Stimulated activated CD4-positive, alpha-beta T cell treated with anti-CD3 and anti-CD28 coated beads, Interleukin-15, amount 100 ng/mL, for 1 hour (primary cell): ENCODE measurements around the gene TUFT1.

Experiments
- DNase-seq, 2 donors: peaks; one replicate each; pipeline ENCODE4 v3.0.0-alpha.2; 2020; ENCODE audit warnings: low read depth in 1 of 2, low spot score in 1 of 2

The TUFT1 gene

DNA sequence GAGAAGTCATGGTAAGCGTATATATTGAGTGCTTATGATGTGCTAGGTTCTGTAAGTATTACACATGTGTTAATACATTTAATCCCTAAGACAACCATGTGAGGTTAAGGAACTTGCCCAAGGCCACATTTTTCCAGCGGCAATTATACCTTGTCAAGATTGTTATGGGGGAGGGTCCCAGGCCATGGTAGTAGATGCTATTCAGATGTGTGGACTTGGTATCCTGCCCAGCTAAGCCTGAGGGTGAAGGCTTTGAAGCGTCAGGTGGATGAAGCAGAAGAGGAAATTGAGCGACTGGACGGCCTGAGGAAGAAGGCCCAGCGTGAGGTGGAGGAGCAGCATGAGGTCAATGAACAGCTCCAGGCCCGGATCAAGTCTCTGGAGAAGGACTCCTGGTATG lies 3.6 kb upstream of the TUFT1 start:
- no peak for DNase-seq

- no peak for DNase-seq
These were observed 3.0 kb upstream of the TUFT1 start for GRCh38 chr1:151537112-151537511.

DNA sequence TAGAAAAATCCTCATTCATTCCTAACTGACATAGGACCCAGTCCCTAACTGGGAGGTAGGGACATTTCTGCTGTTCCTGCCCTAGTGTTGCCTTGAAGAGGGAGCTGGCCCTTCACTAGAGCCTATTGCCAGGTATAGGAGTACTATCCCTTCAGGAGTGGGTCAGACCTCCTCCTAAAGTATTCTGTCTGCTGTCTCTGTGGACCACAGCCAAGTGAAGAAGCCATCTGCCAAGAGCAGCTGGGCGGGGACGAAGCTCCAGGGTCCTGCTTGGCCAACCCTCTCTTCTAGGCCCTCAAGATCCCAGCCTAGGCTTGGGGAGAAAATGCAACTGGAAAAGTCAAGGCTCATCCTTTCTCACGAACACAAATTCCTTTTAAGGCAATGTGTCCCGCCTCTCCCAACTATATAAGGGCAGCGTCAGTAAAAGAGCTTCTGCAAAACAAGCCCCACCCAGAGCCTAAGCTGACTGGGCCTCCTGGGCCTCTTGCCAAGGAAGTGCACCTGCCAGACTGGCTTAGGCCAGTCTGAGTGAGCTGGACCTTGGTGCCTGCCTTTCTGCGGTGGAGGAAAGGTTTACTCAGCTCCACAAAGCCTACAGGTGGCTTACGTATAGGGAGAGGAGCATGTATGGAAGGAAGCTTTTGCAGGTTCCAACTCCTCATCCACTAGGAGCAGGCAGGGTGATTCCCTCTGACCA lies 638 bp upstream of the TUFT1 start:
- DNase-seq, result no peak

DNA sequence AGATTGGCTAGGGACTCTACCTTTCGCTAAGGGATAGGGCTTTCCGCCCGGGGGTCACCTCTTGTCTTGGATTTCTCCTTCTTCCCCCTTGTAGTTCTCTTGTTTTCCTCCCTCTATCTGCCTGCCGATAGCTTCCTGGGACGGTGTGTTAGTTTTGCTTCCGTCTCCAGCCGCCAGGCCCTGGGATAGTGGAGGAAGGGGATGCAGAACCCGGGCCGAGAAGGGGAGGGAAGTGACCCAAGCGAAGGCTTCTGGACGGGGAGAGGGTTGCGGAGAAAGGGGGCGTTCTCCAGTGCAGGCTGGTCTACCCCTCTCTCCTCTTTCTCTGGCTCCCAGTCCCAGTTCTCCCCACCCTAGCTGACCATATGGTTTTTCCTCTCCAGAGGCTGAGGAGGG lies 871 bp downstream of the TUFT1 start:
- no peak for DNase-seq

GRCh38 chr1:151541752-151542151 lies 1.6 kb downstream of the TUFT1 start:
- no peak for DNase-seq

GRCh38 chr1:151542710-151543129 lies 2.6 kb downstream of the TUFT1 start:
- no peak for DNase-seq

DNA sequence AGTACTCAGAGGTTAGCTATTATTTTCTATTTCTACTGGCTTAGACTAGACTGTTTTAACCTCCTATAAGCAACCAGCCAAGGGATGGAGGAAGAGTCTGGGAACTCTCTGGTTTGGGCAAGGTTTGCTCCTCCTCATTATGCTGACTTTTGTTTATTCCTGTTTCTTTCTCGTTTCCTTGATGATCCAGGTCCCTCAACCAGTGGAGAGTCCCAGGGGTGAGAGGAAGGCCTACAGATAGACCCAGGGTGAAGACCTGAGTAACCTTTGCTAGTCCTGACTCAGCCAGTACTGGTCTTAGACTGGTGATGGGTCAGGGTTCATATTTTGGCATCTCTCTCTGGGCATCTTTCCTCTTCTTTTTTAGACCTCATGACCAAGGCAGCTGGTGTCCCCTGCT lies 5.4 kb downstream of the TUFT1 start:
- DNase-seq, result no peak

DNA sequence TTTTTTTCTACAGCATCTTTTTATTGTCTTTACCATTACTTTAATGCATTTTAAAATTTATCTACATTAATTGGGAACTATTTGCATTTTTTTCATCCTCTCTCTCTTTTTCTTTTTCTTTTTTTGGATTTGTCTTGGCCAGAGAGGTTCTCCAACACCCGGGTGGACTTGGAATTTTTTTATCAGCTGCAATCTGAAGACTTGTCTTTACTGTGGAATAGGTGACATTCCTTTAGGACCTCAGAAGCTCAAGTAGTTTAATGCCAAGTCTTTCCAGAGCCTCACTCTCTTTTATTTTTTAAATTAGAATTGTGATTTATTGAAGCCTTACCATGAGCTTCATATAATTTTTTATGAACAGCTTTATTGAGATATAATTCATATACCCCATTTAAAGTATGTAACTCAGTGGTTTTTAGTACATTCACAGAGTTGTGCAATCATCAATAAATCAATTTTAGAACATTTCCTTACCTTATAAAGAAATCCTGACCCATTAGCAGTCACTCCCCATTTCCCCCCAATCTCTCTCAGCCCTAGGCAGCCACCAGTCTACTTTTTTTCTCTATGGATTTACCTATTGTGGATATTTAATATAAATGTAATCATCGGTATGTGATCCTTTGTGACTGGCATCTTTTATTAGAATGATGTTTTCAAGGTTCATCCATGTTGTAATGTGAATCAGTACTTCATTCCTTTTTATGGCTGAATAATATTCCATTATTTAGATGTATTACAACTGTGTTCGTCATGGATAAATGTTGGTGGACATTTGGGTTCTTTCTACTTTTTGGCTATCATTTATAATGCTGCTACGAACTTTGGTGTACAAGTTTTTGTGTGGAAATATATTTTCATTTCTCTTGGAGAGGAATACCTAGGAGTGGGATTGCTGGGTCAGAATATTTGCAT lies 6.2 kb downstream of the TUFT1 start:
- DNase-seq, result no peak

GRCh38 chr1:151547119-151547899 lies 7.2 kb downstream of the TUFT1 start:
- no peak for DNase-seq

DNA sequence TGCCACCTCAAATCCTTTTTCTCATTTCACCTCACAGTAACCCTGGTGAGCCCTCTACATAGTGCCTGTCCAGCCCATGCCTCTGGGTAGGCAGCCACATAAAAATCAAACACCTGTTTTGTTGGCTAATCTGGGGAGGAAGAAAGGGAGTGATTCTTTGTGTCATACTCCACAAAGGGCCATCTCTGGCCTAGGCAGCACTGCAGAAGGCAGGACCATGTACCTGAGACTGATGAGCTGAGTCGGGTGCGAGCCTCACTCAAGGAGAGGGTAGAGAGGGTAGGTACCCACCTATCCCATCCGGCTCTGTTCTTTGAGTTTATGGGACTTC lies 7.8 kb downstream of the TUFT1 start:
- no peak for DNase-seq

DNA sequence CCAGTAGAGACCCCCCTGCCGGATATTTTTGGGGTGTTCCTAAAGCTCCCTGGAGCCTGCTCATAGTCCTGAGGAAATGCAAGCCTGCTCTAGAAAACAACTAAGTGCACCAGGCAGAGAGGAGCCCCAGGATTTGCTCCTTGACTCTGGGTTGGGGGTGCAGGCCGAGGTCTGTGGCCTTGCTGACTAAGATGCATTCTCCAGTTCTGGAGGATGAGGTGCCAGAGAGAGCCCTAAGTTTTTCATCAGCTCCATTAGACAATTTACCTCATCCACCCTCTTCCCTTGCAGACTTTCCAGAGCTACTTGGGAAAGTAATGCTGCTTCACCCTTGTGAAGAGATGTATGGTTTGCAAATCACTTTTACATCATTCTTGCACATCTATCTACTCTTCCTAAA lies 9.1 kb downstream of the TUFT1 start:
- no peak for DNase-seq

DNA sequence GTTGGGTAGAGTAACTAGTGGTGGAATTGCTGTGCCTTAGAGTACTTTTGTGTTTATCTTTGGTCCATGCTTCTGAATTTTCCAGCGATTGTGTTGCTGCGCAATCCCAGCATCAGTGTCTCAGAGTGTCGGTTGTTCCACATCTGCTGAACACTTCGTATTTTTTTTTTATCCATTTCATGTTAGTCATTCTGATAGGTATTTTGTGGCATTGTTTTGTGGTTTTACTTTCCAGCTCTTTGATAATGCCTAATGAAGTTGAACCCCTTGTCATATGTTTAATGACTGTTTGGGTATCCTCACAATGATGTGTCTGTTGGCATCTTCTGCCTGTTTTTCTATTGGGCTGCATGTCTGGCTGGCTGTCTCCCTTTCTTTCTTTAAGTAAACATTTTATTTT lies 13.6 kb downstream of the TUFT1 start:
- no peak for DNase-seq

DNA sequence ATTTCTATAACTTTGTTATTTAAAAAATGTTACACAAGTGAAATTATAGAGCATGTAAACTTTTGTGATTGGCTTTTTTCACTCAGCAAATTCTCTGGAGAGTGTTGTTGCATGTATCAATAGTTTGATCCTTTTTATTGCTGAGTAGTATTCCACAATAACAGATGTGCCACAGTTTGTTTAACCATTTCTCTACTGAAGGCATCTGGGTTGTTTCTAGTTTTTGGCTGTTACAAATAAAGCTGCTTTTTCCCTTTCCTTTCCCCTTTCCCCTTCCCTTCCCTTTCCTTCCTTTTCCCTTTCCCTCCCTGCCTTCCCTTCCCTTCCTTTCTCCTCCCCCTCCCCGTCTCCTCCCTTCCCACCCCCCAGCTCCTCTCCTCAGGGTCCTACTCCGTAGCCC lies 15.9 kb downstream of the TUFT1 start:
- no peak for DNase-seq

DNA sequence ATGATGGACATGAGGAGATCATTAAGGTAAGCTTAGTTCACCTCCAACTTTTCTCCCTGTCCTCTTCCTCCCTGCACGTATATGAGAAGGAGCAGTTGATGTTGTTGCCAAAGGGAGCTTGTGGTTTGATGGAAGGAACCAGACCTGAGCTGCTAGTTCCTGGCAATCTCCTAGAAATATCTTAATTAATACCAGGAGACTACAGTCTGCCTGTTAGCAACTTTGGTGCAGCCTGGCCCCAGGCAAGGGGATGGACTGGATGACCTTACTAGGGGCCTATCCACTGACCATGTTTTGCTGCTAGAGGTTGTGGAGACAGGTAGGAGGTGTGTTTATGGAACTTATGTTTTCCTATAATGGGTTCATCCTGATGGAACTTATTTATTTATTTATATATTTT lies 22.6 kb downstream of the TUFT1 start:
- no peak for DNase-seq

DNA sequence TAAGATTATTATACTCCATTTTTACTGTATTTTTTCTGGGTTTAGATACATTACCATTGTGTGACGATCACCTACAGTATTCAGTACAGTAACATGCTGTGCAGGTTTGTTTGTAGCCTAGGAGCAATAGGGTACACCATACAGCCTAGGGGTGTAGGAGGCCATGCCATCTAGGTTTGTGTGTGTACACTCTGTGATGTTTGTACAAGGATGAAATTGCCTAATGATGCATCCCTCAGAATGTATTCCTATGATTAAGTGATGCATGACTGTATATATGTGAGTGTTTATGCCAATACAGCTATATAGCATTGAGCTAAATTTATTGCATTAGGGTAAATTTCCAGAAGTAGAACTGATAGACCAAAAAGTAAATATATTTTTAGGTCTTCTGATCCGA lies 23.3 kb downstream of the TUFT1 start:
- no peak for DNase-seq

GRCh38 chr1:151565502-151566189 lies 25.5 kb downstream of the TUFT1 start:
- no peak for DNase-seq

DNA sequence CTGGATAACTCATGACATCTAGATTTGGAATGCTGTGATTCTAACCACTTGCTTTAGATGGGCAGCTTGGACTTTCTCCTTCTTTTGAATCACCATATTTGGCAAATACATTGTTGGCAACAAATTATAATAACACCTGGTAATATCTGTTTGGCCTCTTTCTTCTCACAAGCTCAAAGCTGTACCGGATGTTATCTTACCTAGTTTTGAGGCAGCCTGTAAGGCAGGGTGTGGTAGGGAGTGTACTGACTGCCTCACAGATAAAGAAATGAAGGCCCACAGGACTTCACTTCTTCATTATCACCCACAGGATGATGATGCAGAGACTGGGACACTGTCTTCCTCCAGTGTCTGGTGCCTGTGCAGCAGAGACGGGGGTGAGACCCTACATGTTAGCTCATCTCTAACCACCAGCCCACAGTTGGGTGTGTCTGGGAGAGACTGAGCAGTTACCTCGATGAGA lies 28.5 kb downstream of the TUFT1 start:
- DNase-seq, result no peak

- DNase-seq, result no peak
These were observed 30.7 kb downstream of the TUFT1 start for GRCh38 chr1:151570819-151571218.

DNA sequence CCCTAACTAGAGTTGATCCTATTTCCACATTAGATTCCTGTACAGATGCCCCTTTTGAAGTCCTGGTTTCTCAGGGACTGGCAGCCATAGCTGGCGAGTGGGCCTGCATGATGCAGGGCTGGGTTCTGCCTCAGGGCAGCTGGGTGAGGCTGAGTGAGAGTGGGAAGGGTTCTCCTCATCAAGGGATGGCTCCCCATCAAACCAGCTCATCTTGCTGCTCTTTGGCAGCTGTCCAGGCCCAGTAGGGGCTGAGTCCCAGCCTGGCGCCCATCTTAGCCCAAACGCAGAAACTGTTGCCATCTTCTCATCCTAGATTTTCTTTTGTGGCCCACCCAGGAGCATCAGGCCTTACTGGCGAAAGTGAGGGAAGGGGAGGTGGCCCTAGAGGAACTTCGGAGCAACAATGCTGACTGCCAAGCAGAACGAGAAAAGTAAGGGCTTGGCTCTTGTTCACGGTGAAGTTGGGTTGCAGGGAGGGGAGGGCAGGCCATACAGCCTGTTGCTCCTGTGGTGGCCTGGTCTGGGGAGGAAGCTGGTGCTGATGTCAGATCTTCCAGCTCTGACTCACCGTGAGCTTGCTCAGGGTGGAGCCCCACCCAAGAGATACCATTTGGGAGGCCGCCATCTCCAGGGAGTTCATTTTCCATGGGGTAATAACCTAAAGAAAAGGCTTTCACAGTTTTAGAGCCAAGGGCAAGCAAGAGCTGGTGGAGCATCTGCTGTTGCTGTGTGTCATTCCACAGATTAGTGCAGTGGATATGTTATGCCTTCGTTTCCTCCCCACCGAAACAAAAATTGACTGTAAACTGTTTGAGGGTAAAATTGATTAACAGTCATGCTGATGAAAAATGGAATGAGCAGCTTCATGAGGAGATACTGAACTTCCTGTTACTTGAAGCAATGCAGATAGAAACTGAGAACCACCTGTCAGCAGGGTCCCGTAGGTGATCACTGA lies 34.7 kb downstream of the TUFT1 start:
- no peak for DNase-seq

GRCh38 chr1:151577173-151577572 lies 37.1 kb downstream of the TUFT1 start:
- DNase-seq, result no peak
